GM18907 (cell line): ENCODE results near the gene TACR2.

Experiments
- ATAC-seq: cut with Tn5 transposase; IDR thresholded peaks from one replicate; pipeline ENCODE4 v1.9.1; 2021; ENCODE audit warnings: mild to moderate bottlenecking, moderate library complexity; ENCODE audit not compliant: unreplicated experiment

TACR2 gene

GRCh38 chr10:69416695-69417094 is at the start of gene TACR2:
TSS of gene TACR2 (minus strand) at chr10:69416918. CDS start at chr10:69416323, 595 bp downstream.
- ATAC-seq: no peak

GRCh38 chr10:69466158-69466490 is 49.4 kb upstream of the TACR2 start:
- ATAC-seq: no peak

- ATAC-seq: no peak
These were observed 48.9 kb upstream of the TACR2 start for GRCh38 chr10:69465457-69466157.

GRCh38 chr10:69464801-69465401 is 48.2 kb upstream of the TACR2 start:
- no peak for ATAC-seq

- ATAC-seq: no peak
These were observed 47.7 kb upstream of the TACR2 start for GRCh38 chr10:69464401-69464800.

GRCh38 chr10:69463886-69464285 is 47.2 kb upstream of the TACR2 start:
- no peak for ATAC-seq

GRCh38 chr10:69461243-69462025 is 44.7 kb upstream of the TACR2 start:
- no peak for ATAC-seq

- ATAC-seq: no peak
These were observed 44.0 kb upstream of the TACR2 start for GRCh38 chr10:69460576-69461242.

GRCh38 chr10:69459893-69460575 is 43.3 kb upstream of the TACR2 start:
- ATAC-seq: no peak

- no peak for ATAC-seq
These were observed 42.5 kb upstream of the TACR2 start for GRCh38 chr10:69459101-69459790.

- no peak for ATAC-seq
These were observed 41.8 kb upstream of the TACR2 start for GRCh38 chr10:69458430-69459100.

- no peak for ATAC-seq
These were observed 41.1 kb upstream of the TACR2 start for GRCh38 chr10:69457771-69458237.

GRCh38 chr10:69456880-69457693 is 40.4 kb upstream of the TACR2 start:
- no peak for ATAC-seq

- no peak for ATAC-seq
These were observed 38.5 kb upstream of the TACR2 start for GRCh38 chr10:69455006-69455763.

GRCh38 chr10:69453795-69454194 is 37.1 kb upstream of the TACR2 start:
- ATAC-seq: no peak

GRCh38 chr10:69452676-69453415 is 36.1 kb upstream of the TACR2 start:
- no peak for ATAC-seq

- no peak for ATAC-seq
These were observed 35.1 kb upstream of the TACR2 start for GRCh38 chr10:69451784-69452251.
